ENCODE data around the gene DTX2. TPM values are rescaled to one million over a fixed set of nuclear protein-coding genes. Genes with fewer than 3 reads are reported as not detected.
"Not testable (repeated sequence)": the region's sequence is repeated elsewhere in the genome, so short reads cannot be mapped to it uniquely, and the experiment has no call there.

Gene DTX2
- total RNA-seq, result 5.8 TPM
- long read RNA-seq, partial matches to known transcripts, result 0 of 14 reads
- long read RNA-seq, other reads (novel, unspliced or antisense), result 13 of 14 reads

GRCh38 chr7:76461464-76462101, at the start of gene DTX2:
TSS of gene DTX2 (plus strand) at chr7:76461709. CDS start at chr7:76480510, 18,801 bp downstream.
- H3K27me3 ChIP-seq (ENCODE audit: low read depth); H3K36me3 ChIP-seq; intact Hi-C loops (cut with micrococcal nuclease); H3K4me1 ChIP-seq; H3K9me3 ChIP-seq (replicated peaks): not testable (repeated sequence)
- Histone ChIP-seq H3K27ac (replicated peaks) (peak within 1 kb of the TSS; percentile 73), H3K4me3 (peak within 1 kb of the TSS; percentile 65)
- peak; percentile 19 for DNase-seq

DNA sequence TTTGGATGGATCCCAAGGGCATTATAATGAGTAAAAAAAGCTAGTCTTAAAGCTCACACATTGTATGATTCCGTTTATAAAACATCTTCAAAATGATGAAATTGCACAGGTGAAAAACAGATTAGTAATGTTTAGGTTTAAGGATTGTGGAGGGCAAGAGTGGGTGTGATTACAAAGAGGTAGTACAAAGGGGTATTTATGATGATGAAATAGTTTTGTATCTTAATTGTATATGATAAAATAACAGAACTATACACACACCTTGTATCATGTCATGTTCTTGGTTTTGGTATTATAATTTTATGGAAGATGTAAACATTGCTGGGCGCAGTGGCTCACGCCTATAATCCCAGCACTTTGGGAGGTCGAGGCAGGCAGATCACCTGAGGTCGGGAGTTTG, 49.3 kb upstream of the DTX2 start:
- no peak overlapping the region for H3K4me3 ChIP-seq
- H3K9me3 ChIP-seq (replicated peaks), result no peaks in the 10 kb centered on the region
- no peaks in the 10 kb centered on the region for H3K4me1 ChIP-seq
- DNase-seq, result no peak
- TF ChIP-seq CTCF (IDR thresholded peaks at IDR 0.05; ENCODE audit: borderline replicate concordance), result no peak
- H3K36me3 ChIP-seq, result no peaks in the 10 kb centered on the region
- peaks cover 7% of the 10 kb centered on the region for H3K27me3 ChIP-seq (ENCODE audit: low read depth)
- no peak overlapping the region for H3K27ac ChIP-seq (replicated peaks)
- intact Hi-C loops (cut with micrococcal nuclease), result no loop called here

GRCh38 chr7:76417654-76418310, 43.7 kb upstream of the DTX2 start:
- H3K4me1 ChIP-seq; H3K4me3 ChIP-seq; H3K36me3 ChIP-seq; intact Hi-C loops (cut with micrococcal nuclease); H3K27ac ChIP-seq (replicated peaks); H3K27me3 ChIP-seq (ENCODE audit: low read depth); DNase-seq: not testable (repeated sequence)
- peaks cover 11% of the 10 kb centered on the region for H3K9me3 ChIP-seq (replicated peaks)

GRCh38 chr7:76421097-76421496, 40.4 kb upstream of the DTX2 start:
- H3K9me3 ChIP-seq (replicated peaks), result peaks cover 11% of the 10 kb centered on the region
- H3K4me1 ChIP-seq; H3K4me3 ChIP-seq; DNase-seq; intact Hi-C loops (cut with micrococcal nuclease); H3K27ac ChIP-seq (replicated peaks); H3K36me3 ChIP-seq: not testable (repeated sequence)
- peaks cover 24% of the 10 kb centered on the region for H3K27me3 ChIP-seq (ENCODE audit: low read depth)

DNA sequence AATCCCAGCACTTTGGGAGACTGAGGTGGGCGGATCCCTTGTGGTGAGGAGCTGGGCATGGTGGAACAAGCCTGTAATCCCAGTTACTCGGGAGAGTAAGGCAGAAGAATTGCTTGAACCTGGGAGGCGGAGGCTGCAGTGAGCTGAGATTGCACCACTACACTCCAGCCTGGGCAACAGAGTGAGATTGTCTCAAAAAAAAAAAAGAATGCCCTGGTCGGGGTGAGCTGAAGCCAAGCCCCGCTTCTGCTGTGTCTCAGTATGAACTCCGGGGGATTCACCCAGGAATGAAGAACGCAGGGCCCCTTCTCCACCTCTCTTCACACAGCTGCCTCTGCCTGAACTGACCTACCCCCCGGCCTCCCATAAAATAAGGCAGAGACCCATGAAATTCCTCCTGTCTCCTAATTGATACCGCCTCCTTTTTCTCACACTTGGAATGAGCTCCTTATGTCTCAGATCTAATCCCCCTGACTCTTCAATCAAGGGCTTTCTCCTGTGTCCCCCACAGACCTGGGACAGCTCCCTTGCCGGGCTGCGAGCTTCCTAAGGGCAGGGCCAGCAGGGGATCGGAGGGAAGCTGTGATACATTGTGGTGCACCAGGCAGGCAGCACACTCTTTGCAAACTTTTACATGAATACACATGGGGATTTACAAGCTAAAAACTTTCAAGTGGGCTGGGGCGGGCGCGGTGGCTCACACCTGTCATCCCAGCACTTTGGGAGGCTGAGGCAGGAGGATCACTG, 37.7 kb upstream of the DTX2 start:
- no peaks in the 10 kb centered on the region for H3K4me1 ChIP-seq
- peaks cover 11% of the 10 kb centered on the region for H3K9me3 ChIP-seq (replicated peaks)
- no peak for TF ChIP-seq CTCF (IDR thresholded peaks at IDR 0.05; ENCODE audit: borderline replicate concordance)
- DNase-seq, result no peak
- intact Hi-C loops (cut with micrococcal nuclease), result no loop called here
- H3K36me3 ChIP-seq, result no peaks in the 10 kb centered on the region
- H3K27ac ChIP-seq (replicated peaks), result no peak overlapping the region
- H3K27me3 ChIP-seq (ENCODE audit: low read depth), result peaks cover 24% of the 10 kb centered on the region
- H3K4me3 ChIP-seq, result no peak overlapping the region

- Histone ChIP-seq H3K4me1 (no peaks in the 10 kb centered on the region), H3K36me3 (no peaks in the 10 kb centered on the region), H3K4me3 (no peak within 1 kb of the TSS), H3K27me3 (ENCODE audit: low read depth) (peaks cover 24% of the 10 kb centered on the region), H3K9me3 (replicated peaks) (peaks cover 11% of the 10 kb centered on the region), H3K27ac (replicated peaks) (no peak within 1 kb of the TSS)
- no peak for TF ChIP-seq CTCF (IDR thresholded peaks at IDR 0.05; ENCODE audit: borderline replicate concordance)
- intact Hi-C loops (cut with micrococcal nuclease), result no loop called here
- DNase-seq, result no peak
Observed at GRCh38 chr7:76424413-76425111, 36.9 kb upstream of the DTX2 start, which contains the start of gene ZP3. TSS of gene ZP3 (plus strand) at chr7:76424950. CDS start at chr7:76424965, 15 bp downstream.

Data from left ventricle myocardium inferior (tissue), 1 donor.